ENCODE measurements around the gene IRX2. TPM values are rescaled to one million over a fixed set of nuclear protein-coding genes. Genes with fewer than 3 reads are reported as not detected.

IRX2 gene
- total RNA-seq, 2 donors from 2014 or later = 0.28 to 0.54 TPM

DNA sequence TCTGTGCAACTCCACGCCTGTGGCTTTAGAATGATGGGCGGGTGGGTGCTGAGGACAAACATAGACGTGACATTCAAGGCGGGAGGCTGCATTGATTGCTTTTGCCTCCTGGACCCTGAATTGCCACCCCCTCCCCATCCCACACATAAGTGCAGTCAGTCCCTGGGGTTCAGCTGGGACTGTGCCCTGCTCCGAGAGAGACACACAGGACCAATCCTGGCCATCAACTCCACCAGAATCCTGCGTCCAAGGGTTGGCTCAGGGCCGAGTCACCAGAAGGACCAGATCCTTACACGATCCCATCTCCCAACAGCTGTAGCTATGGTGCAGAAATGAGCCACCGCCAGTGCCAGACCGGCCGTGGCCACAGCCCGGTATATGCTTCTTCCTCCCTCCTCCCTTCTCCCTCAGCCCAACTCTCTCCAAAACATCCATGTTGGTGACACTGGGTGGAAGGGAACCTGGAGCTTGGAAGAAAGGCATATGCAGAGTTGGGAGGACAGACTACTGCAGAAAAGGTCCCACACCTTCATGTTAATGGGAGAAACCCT is 27.4 kb downstream of the IRX2 start:
- DNase-seq (ENCODE audit: low spot score) (no peak), ATAC-seq (ENCODE audit: insufficient number of reproducible peaks, low FRiP score, low read depth) (no peak)
- no peak overlapping the region for H3K27ac ChIP-seq
- H3K4me1 ChIP-seq (ENCODE audit: control insufficient read depth in 1 of 2, low read depth in 2 of 2) = no peaks in the 10 kb centered on the region
- H3K4me3 ChIP-seq = no peak overlapping the region
- TF ChIP-seq, protein P1, sequence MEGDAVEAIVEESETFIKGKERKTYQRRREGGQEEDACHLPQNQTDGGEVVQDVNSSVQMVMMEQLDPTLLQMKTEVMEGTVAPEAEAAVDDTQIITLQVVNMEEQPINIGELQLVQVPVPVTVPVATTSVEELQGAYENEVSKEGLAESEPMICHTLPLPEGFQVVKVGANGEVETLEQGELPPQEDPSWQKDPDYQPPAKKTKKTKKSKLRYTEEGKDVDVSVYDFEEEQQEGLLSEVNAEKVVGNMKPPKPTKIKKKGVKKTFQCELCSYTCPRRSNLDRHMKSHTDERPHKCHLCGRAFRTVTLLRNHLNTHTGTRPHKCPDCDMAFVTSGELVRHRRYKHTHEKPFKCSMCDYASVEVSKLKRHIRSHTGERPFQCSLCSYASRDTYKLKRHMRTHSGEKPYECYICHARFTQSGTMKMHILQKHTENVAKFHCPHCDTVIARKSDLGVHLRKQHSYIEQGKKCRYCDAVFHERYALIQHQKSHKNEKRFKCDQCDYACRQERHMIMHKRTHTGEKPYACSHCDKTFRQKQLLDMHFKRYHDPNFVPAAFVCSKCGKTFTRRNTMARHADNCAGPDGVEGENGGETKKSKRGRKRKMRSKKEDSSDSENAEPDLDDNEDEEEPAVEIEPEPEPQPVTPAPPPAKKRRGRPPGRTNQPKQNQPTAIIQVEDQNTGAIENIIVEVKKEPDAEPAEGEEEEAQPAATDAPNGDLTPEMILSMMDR (IDR thresholded peaks at IDR 0.05) = no peak
- H3K9me3 ChIP-seq = no peaks in the 10 kb centered on the region
- no peaks in the 10 kb centered on the region for H3K27me3 ChIP-seq (replicated peaks; ENCODE audit: insufficient read depth)
- H3K36me3 ChIP-seq = no peaks in the 10 kb centered on the region

DNA sequence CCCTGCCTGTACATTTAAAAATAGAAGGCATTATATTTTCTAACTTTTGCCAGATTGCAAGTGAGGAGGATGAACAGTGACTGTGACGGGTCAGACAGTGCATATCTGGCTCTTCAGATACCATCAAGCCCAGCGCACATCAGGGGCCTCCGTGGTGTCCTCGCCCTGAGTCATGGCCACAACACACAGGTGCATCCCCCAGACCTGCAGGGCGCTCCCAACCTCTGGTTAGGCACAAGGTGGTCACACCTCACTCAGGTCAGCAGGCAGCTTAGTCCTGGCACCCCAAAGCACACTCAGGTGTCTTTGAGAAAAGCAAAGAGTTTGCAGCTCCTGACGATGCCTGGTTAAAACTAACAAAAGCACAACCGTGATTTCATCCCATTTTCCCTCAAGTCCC is 28.6 kb downstream of the IRX2 start:
- no peaks in the 10 kb centered on the region for H3K27me3 ChIP-seq (replicated peaks; ENCODE audit: insufficient read depth)

DNA sequence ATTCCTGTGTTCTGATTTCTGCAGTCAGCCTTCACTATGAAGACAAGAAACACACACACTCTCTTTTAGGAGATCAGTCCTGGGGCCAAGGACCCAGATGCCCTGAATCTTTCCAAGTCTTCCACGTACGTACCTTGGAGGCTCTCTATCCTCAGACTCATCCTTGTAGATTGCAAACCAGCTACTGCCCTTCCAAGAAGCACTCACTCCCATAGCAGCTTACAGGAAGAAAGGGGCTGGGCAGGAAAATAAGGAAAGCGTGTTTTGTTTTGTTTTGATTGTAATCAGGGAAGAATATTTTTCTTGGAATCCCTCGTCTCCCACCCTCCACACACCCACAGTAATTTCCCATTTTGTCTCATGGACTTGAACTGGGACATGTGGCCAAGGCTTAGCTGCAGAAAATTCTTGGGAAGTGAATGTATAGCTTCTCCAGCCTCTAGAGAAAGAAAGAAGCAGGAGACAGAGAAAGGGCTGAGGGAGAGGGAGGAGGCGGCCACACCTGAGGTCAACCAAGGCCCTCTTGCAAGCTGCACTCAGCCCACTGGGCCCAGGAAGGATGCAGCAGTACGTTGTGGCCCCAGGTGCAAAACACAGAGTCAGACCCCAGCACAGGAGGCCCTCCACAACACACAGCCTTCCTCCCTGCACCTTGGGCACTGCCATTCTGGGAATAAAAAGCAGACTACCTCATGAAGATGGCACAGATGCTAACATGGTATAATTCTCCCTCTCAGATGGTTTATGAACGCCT is 29.9 kb downstream of the IRX2 start:
- TF ChIP-seq, protein P1 (IDR thresholded peaks at IDR 0.05) = no peak
- H3K36me3 ChIP-seq = no peaks in the 10 kb centered on the region
- no peak for ATAC-seq (ENCODE audit: insufficient number of reproducible peaks, low FRiP score, low read depth)

More for the DNA sequence above, 28.6 kb downstream of the IRX2 start:
- no peaks in the 10 kb centered on the region for H3K9me3 ChIP-seq
- TF ChIP-seq, protein P1 (IDR thresholded peaks at IDR 0.05) = no peak
- no peak overlapping the region for H3K4me3 ChIP-seq
- no peaks in the 10 kb centered on the region for H3K4me1 ChIP-seq (ENCODE audit: control insufficient read depth in 1 of 2, low read depth in 2 of 2)
- H3K36me3 ChIP-seq = no peaks in the 10 kb centered on the region
- H3K27ac ChIP-seq = no peak overlapping the region
- no peak for ATAC-seq (ENCODE audit: insufficient number of reproducible peaks, low FRiP score, low read depth)
- DNase-seq (ENCODE audit: low spot score) = no peak

DNA sequence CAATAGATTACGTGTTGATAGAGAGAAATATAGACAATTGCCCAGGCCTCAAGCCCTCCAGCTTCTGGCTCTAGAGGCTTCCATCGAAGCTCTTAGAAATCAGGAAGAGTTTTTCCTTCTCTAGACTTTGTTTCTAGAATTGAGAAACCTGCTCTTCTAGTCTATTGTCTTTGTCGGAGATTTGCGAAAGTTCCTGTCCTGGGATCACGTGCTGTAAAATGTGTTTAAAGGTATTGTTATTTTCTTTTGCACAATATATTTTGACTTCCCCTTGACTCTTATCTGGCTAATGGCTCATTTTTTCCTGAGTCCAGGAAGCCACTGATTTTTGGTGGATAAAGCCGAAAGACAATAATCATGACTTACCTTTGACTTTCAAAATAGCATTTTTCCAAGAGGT is 32.1 kb downstream of the IRX2 start:
- Histone ChIP-seq H3K4me3 (no peak overlapping the region), H3K27me3 (replicated peaks; ENCODE audit: insufficient read depth) (no peaks in the 10 kb centered on the region), H3K9me3 (no peaks in the 10 kb centered on the region), H3K4me1 (ENCODE audit: control insufficient read depth in 1 of 2, low read depth in 2 of 2) (no peaks in the 10 kb centered on the region), H3K27ac (no peak overlapping the region), H3K36me3 (no peaks in the 10 kb centered on the region)
- TF ChIP-seq, protein P1 (IDR thresholded peaks at IDR 0.05) = no peak
- ATAC-seq (ENCODE audit: insufficient number of reproducible peaks, low FRiP score, low read depth) = no peak
- no peak for DNase-seq (ENCODE audit: low spot score)

More for the DNA sequence above, 29.9 kb downstream of the IRX2 start:
- H3K4me3 ChIP-seq = no peak overlapping the region
- no peaks in the 10 kb centered on the region for H3K27me3 ChIP-seq (replicated peaks; ENCODE audit: insufficient read depth)
- H3K27ac ChIP-seq = no peak overlapping the region
- no peaks in the 10 kb centered on the region for H3K9me3 ChIP-seq
- H3K4me1 ChIP-seq (ENCODE audit: control insufficient read depth in 1 of 2, low read depth in 2 of 2) = no peaks in the 10 kb centered on the region
- no peak for DNase-seq (ENCODE audit: low spot score)

DNA sequence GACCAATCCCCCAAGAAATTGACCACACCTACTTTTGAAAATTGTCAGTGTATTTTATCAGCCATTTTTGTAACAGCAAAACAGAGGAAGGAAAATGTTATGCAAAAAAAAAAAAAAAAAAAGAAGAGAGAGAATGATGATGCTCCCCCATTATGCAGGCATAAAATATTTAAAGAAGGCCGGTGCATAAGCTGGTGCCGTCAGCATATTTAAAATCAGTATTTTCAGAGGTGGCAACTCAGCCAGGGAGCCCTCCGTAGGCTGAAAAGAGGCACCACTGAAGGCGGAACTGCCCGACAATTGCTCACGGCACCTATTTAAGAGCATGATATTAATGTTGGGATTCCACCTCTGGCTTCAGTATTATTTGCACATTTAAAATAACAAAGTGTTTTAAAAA is 33.4 kb downstream of the IRX2 start:
- H3K4me3 ChIP-seq = no peak overlapping the region
- no peaks in the 10 kb centered on the region for H3K9me3 ChIP-seq
- H3K27me3 ChIP-seq (replicated peaks; ENCODE audit: insufficient read depth) = no peaks in the 10 kb centered on the region
- TF ChIP-seq, protein P1 (IDR thresholded peaks at IDR 0.05) = no peak
- DNase-seq (ENCODE audit: low spot score) = no peak
- H3K36me3 ChIP-seq = no peaks in the 10 kb centered on the region
- no peak overlapping the region for H3K27ac ChIP-seq
- no peaks in the 10 kb centered on the region for H3K4me1 ChIP-seq (ENCODE audit: control insufficient read depth in 1 of 2, low read depth in 2 of 2)
- ATAC-seq (ENCODE audit: insufficient number of reproducible peaks, low FRiP score, low read depth) = no peak

Measured in thoracic aorta (tissue), 2 donors.